Measurements from ENCODE around the gene GPR179.

Gene GPR179

GRCh38 chr17:38351412-38352222, 7.9 kb upstream of the GPR179 start, which contains the start of gene SOCS7:
TSS of gene SOCS7 (plus strand) at chr17:38351844. CDS start at chr17:38352053, 209 bp downstream.
- peak; percentile 96 for DNase-seq
- in situ Hi-C loops (cut with HindIII; ENCODE audit: low pct_ligation_motif_present, low pct_unique_long_range_greater_than_20kb, low sequenced_read_pairs): no loop called here

GRCh38 chr17:38350035-38350434, 6.3 kb upstream of the GPR179 start:
- DNase-seq: no peak
- in situ Hi-C loops (cut with HindIII; ENCODE audit: low pct_ligation_motif_present, low pct_unique_long_range_greater_than_20kb, low sequenced_read_pairs): no loop called here

GRCh38 chr17:38349097-38349730, 5.5 kb upstream of the GPR179 start:
- in situ Hi-C loops (cut with HindIII; ENCODE audit: low pct_ligation_motif_present, low pct_unique_long_range_greater_than_20kb, low sequenced_read_pairs): no loop called here

GRCh38 chr17:38345743-38346142, 2.0 kb upstream of the GPR179 start:
- in situ Hi-C loops (cut with HindIII; ENCODE audit: low pct_ligation_motif_present, low pct_unique_long_range_greater_than_20kb, low sequenced_read_pairs): no loop called here
- no peak for DNase-seq

More at GRCh38 chr17:38349097-38349730, 5.5 kb upstream of the GPR179 start:
- peak; percentile 84 for DNase-seq

- DNase-seq: no peak
- in situ Hi-C loops (cut with HindIII; ENCODE audit: low pct_ligation_motif_present, low pct_unique_long_range_greater_than_20kb, low sequenced_read_pairs): no loop called here
These were observed 627 bp upstream of the GPR179 start for GRCh38 chr17:38344420-38344745.

- DNase-seq: no peak
- in situ Hi-C loops (cut with HindIII; ENCODE audit: low pct_ligation_motif_present, low pct_unique_long_range_greater_than_20kb, low sequenced_read_pairs): no loop called here
These were observed 709 bp downstream of the GPR179 start for GRCh38 chr17:38342886-38343607.

GRCh38 chr17:38341035-38341721, 2.6 kb downstream of the GPR179 start:
- peak; percentile 20 for DNase-seq
- in situ Hi-C loops (cut with HindIII; ENCODE audit: low pct_ligation_motif_present, low pct_unique_long_range_greater_than_20kb, low sequenced_read_pairs): no loop called here

- DNase-seq: no peak
- in situ Hi-C loops (cut with HindIII; ENCODE audit: low pct_ligation_motif_present, low pct_unique_long_range_greater_than_20kb, low sequenced_read_pairs): no loop called here
These were observed 3.9 kb downstream of the GPR179 start for GRCh38 chr17:38339891-38340290.

GRCh38 chr17:38338535-38338934, 5.2 kb downstream of the GPR179 start:
- DNase-seq: no peak
- in situ Hi-C loops (cut with HindIII; ENCODE audit: low pct_ligation_motif_present, low pct_unique_long_range_greater_than_20kb, low sequenced_read_pairs): no loop called here

- in situ Hi-C loops (cut with HindIII; ENCODE audit: low pct_ligation_motif_present, low pct_unique_long_range_greater_than_20kb, low sequenced_read_pairs): no loop called here
- no peak for DNase-seq
These were observed 5.7 kb downstream of the GPR179 start for GRCh38 chr17:38338053-38338452.

GRCh38 chr17:38336838-38337237, 6.9 kb downstream of the GPR179 start:
- no peak for DNase-seq
- in situ Hi-C loops (cut with HindIII; ENCODE audit: low pct_ligation_motif_present, low pct_unique_long_range_greater_than_20kb, low sequenced_read_pairs): no loop called here

GRCh38 chr17:38334480-38335364, 9.0 kb downstream of the GPR179 start:
- no peak for DNase-seq
- in situ Hi-C loops (cut with HindIII; ENCODE audit: low pct_ligation_motif_present, low pct_unique_long_range_greater_than_20kb, low sequenced_read_pairs): no loop called here

- in situ Hi-C loops (cut with HindIII; ENCODE audit: low pct_ligation_motif_present, low pct_unique_long_range_greater_than_20kb, low sequenced_read_pairs): no loop called here
- DNase-seq: peak; percentile 57
These were observed 10.0 kb downstream of the GPR179 start for GRCh38 chr17:38333635-38334295.

GRCh38 chr17:38332735-38333134, 11.0 kb downstream of the GPR179 start:
- DNase-seq: no peak
- in situ Hi-C loops (cut with HindIII; ENCODE audit: low pct_ligation_motif_present, low pct_unique_long_range_greater_than_20kb, low sequenced_read_pairs): no loop called here

- in situ Hi-C loops (cut with HindIII; ENCODE audit: low pct_ligation_motif_present, low pct_unique_long_range_greater_than_20kb, low sequenced_read_pairs): no loop called here
- no peak for DNase-seq
These were observed 12.8 kb downstream of the GPR179 start for GRCh38 chr17:38330941-38331411.

- in situ Hi-C loops (cut with HindIII; ENCODE audit: low pct_ligation_motif_present, low pct_unique_long_range_greater_than_20kb, low sequenced_read_pairs): no loop called here
- DNase-seq: no peak
These were observed 13.7 kb downstream of the GPR179 start for GRCh38 chr17:38329808-38330730.
